ENCODE measurements around the gene SIRPB1. TPM values are rescaled to one million over a fixed set of nuclear protein-coding genes. Genes with fewer than 3 reads are reported as not detected.
"Not testable (repeated sequence)": the region's sequence is repeated elsewhere in the genome, so short reads cannot be mapped to it uniquely, and the experiment has no call there.

Gene SIRPB1
- total RNA-seq, 4 donors from 2014 or later: 1.4 to 5.1 (median 1.9) TPM

GRCh38 chr20:1576641-1577040 lies 43.2 kb downstream of the SIRPB1 start:
- H3K27me3 ChIP-seq: no peaks in the 10 kb centered on the region
- no peak overlapping the region for H3K27ac ChIP-seq
- H3K36me3 ChIP-seq: no peaks in the 10 kb centered on the region
- TF ChIP-seq CTCF (IDR thresholded peaks at IDR 0.05) (no peak), POLR2A (IDR thresholded peaks at IDR 0.05) (no peak), EP300 (IDR thresholded peaks at IDR 0.05) (no peak)
- 83 to 89% methylated on average over 3 of the region's 3 CpGs for WGBS, 2 donors
- no peaks in the 10 kb centered on the region for H3K9me3 ChIP-seq
- H3K4me1 ChIP-seq: no peaks in the 10 kb centered on the region
- DNase-seq (ENCODE audit: low spot score in 2 of 2): no peak
- no peak overlapping the region for H3K4me3 ChIP-seq

- DNase-seq (ENCODE audit: low spot score in 2 of 2); H3K4me3 ChIP-seq; H3K36me3 ChIP-seq; H3K27me3 ChIP-seq; H3K9me3 ChIP-seq; H3K4me1 ChIP-seq; H3K27ac ChIP-seq: not testable (repeated sequence)
- no CpG with 5 or more reads among the region's 1 CpG for WGBS, 2 donors
Observed at GRCh38 chr20:1576003-1576402, 43.8 kb downstream of the SIRPB1 start.

GRCh38 chr20:1571583-1571982 lies 48.2 kb downstream of the SIRPB1 start:
- not testable (repeated sequence) for DNase-seq (ENCODE audit: low spot score in 2 of 2); H3K4me1 ChIP-seq; H3K9me3 ChIP-seq; H3K4me3 ChIP-seq; H3K27ac ChIP-seq; H3K36me3 ChIP-seq; H3K27me3 ChIP-seq
- WGBS, 2 donors: 90% methylated on average over 5 to 6 of the region's 8 CpGs

Small RNAs within 50 kb of the gene (small RNA-seq; reads per million reads assigned to genes)
- gene RN7SL561P: not detected

Other genes starting within 250 kb of the SIRPB1 start
- 100 to 1,000 TPM in 3 of 4 donors, 10 to 100 TPM in 1; 92.2 to 172 (median 130) TPM for gene FKBP1A, start 227.0 kb downstream of the SIRPB1 start, total RNA-seq
- 10 to 100 TPM; 31.0 to 71.4 (median 49.9) TPM for gene NSFL1C, start 153.2 kb downstream of the SIRPB1 start, total RNA-seq
- 10 to 100 TPM in 2 of 4 donors, 1 to 10 TPM in 2; 3.9 to 28.5 (median 10.5) TPM for gene SIRPB2, start 128.6 kb downstream of the SIRPB1 start, total RNA-seq
- not detected for gene SIRPD, start 62.3 kb downstream of the SIRPB1 start, total RNA-seq
- gene SIRPG, start 37.8 kb upstream of the SIRPB1 start, total RNA-seq: under 1 TPM in 1 of 4 donors, not detected in 3; 0.30 TPM